Pancreas (tissue), 10 donors: Measurements from ENCODE around the gene HOXA13. TPM values are rescaled to one million over a fixed set of nuclear protein-coding genes. Genes with fewer than 3 reads are reported as not detected.
A peak's percentile ranks its signal among the peaks of the same experiment; 100 is the strongest.

ENCODE experiments used
- ATAC-seq, 4 donors: fragments of 200-7000 bp; cut with Tn5 transposase; one replicate each; pipeline versions ENCODE4 v1.8.0 to v1.9.1; 2020; ENCODE audit warnings: mild to moderate bottlenecking in 4 of 4, moderate library complexity in 4 of 4
- DNase-seq, 6 donors: peaks; one replicate each; pipeline ENCODE4 v3.0.0-alpha.2; 2020
- FAIRE-seq: peaks from 2 replicates; lab custom pipeline; 2012; peaks lifted over from hg19 to GRCh38; lab: Jason Lieb, UNC
- H3K27ac ChIP-seq, 4 donors: fragments of 200-600 bp; sonication (generic); 1 replicate in 3 of 4; 2 replicates in 1 of 4; pipeline versions ENCODE4 v1.5.0 to v1.8.0; 2020
- H3K27me3 ChIP-seq, 4 donors: fragments of 200-600 bp; one replicate each; pipeline ENCODE4 v1.8.0; 2021
- H3K36me3 ChIP-seq, 3 donors: fragments of 200-600 bp; sonication (generic) in 1 of 3; one replicate each; pipeline versions ENCODE4 v1.5.0 to v1.8.0; 2020 to 2021
- H3K4me1 ChIP-seq, 3 donors: fragments of 200-600 bp; one replicate each; pipeline ENCODE4 v1.8.0; 2021
- H3K4me3 ChIP-seq, 4 donors: fragments of 200-600 bp; sonication (generic) in 2 of 4; one replicate each; pipeline versions ENCODE4 v1.5.0 to v1.8.0; 2020 to 2021
- H3K9me3 ChIP-seq, 4 donors: fragments of 200-600 bp; one replicate each; pipeline ENCODE4 v1.8.0; 2021
- WGBS, 2 donors: extraction: QIAGEN DNeasy Blood & Tissue Kit; methylation state at CpG; one replicate each; pipeline ENCODE4 v1.1.7; 2013; 5-methylcytosine and 5-hydroxymethylcytosine counted together
- intact Hi-C, 3 donors: fragments of 100-400 bp; cut with DNase I; formaldehyde crosslinking; loops; one replicate each; pipeline versions ENCODE4 v1.11.1 to v1.14.2; 2022
- polyA plus RNA-seq, 2 donors: library from polyadenylated mRNA; stranded (reverse); fragments of 200-250 nt; gene quantifications; one replicate each; pipeline ENCODE4 v1.2.3, GENCODE V29; 2013
- total RNA-seq, 6 donors: library from RNA; stranded (reverse); fragmentation: NEBNext Ultra II Directional in 4 of 6; extraction: Animal tissue kit (Norgen Biotek cat#: 25700) in 4 of 6; gene quantifications; one replicate each; pipeline versions ENCODE4 v1.2.1 to v1.2.4, GENCODE V29; 2021 to 2023
- TF ChIP-seq, protein P1 (sequence below), 4 donors: fragments of 200-600 bp; sonication (generic) in 3 of 4; IDR thresholded peaks; one replicate each; pipeline versions ENCODE4 v1.5.0 to v1.8.0; 2021; ENCODE audit warnings: antibody characterized with exemption in 4 of 4
- donor health status: healthy with polysubstance abuse.
- donor health status: DM: no; HTN: no; CAD: no; lungs with moderate emphysema.
- donor health status: DM: no; HTN: no; CAD: no.
- donor health status: control.
- donor health status: control.
- donor health status: Bipolar disorder and iron deficiency.
- donor health status: DM: yes; HTN: yes; CAD: no.
- donor health status: DM: no; HTN: no; CAD: no.
- donor health status: DM: no; HTN: no; CAD: no.
- donor health status: DM: yes; HTN: yes; CAD: no.

Gene HOXA13
- total and polyA plus RNA-seq, 8 donors: 0.03 TPM; not detected in 7

DNA sequence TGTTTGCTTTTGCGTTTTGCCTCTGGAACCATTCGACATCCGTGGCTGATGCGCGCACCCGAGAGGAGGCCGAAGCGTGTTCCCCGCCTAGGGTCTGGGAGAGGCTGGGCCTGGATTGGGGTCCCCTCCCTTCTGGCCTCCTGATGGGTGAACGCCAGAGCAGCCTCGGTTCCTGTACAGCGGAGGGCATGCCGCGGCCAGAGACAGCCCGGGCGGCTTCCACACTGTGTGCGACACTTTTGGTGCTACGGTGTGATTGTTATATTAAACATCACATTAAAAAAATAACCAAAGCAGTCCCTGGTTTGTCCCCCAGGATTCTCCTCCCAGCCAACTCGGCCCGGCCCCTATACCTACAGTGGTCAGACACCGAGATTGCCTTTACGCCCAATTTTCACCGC is 39.7 kb downstream of the HOXA13 start:
- H3K9me3 ChIP-seq: no peaks in the 10 kb centered on the region
- peaks cover 13 to 74% (median 29%) of the 10 kb centered on the region in 4 donors for H3K27me3 ChIP-seq
- intact Hi-C loops: no loop called here
- no peak overlapping the region for H3K27ac ChIP-seq
- TF ChIP-seq, protein P1, sequence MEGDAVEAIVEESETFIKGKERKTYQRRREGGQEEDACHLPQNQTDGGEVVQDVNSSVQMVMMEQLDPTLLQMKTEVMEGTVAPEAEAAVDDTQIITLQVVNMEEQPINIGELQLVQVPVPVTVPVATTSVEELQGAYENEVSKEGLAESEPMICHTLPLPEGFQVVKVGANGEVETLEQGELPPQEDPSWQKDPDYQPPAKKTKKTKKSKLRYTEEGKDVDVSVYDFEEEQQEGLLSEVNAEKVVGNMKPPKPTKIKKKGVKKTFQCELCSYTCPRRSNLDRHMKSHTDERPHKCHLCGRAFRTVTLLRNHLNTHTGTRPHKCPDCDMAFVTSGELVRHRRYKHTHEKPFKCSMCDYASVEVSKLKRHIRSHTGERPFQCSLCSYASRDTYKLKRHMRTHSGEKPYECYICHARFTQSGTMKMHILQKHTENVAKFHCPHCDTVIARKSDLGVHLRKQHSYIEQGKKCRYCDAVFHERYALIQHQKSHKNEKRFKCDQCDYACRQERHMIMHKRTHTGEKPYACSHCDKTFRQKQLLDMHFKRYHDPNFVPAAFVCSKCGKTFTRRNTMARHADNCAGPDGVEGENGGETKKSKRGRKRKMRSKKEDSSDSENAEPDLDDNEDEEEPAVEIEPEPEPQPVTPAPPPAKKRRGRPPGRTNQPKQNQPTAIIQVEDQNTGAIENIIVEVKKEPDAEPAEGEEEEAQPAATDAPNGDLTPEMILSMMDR (IDR thresholded peaks at IDR 0.05): no peak
- 20 to 24% methylated on average over 23 of the region's 23 CpGs for WGBS, 2 donors
- no peaks in the 10 kb centered on the region for H3K36me3 ChIP-seq
- H3K4me1 ChIP-seq: peaks cover 0 to 7% (median 5%) of the 10 kb centered on the region in 3 donors
- FAIRE-seq (no peak), DNase-seq (peak in 3 of 6 donors; percentile 23 to 65 (median 57)), ATAC-seq (peak; percentile 5 to 19 (median 9))
- peak overlapping the region; percentile 29 to 82 (median 62) for H3K4me3 ChIP-seq

DNA sequence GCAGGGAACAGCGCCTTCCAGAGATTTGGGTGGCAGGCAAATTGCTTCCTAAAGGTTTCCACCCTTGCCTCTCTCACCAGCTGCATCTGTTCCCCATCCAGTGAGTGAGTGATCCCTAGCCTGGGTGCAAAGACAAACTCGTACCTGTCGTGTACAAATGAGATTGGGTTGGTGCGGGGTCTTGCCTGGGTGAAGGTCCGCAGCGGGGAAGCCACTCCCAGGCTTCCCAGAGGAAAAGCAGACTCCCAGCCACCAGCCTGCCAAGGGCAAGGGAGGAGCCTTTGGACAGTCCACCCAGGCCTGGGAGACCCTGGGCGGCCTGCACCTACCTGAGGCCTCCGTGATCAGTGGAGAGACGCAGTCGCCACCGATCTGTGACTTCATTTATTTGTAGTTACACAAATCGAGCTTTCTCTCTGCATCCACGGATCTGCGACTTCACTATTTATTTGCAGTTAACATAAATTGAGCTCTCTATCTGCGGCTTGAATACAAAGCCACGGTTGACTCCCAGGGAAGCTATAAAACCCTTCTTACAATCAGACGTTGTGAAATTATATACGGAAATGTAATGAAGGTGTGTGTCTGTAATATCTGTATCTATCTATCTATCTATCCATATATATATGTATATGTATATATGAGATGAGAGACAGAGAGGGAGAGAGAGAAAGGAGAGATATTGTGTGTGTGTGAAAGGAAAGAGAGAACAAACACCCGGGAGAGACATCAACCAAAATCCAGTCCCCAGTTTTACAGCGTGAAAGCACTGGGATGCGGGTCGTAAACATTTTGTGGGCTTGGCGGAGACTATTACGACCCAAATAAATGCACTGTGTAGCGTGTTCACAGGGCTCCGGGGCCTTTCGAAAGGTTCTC is 40.4 kb downstream of the HOXA13 start:
- H3K27me3 ChIP-seq: peaks cover 14 to 74% (median 30%) of the 10 kb centered on the region in 4 donors
- 43 to 49% methylated on average over 27 of the region's 27 CpGs for WGBS, 2 donors
- no peaks in the 10 kb centered on the region for H3K9me3 ChIP-seq
- intact Hi-C loops: loop anchor here in 1 of 3 donors (10.0 kb wide), 1 partner anchor 1305 kb away; no protein-coding TSS in a partner anchor
- DNase-seq (peak in 3 of 6 donors; percentile 5 to 52 (median 23)), ATAC-seq (no peak), FAIRE-seq (no peak)
- no peak overlapping the region for H3K4me3 ChIP-seq
- no peaks in the 10 kb centered on the region for H3K36me3 ChIP-seq
- peaks cover 0 to 5% (median 5%) of the 10 kb centered on the region in 3 donors for H3K4me1 ChIP-seq
- TF ChIP-seq, protein P1 (IDR thresholded peaks at IDR 0.05): no peak
- no peak overlapping the region for H3K27ac ChIP-seq

DNA sequence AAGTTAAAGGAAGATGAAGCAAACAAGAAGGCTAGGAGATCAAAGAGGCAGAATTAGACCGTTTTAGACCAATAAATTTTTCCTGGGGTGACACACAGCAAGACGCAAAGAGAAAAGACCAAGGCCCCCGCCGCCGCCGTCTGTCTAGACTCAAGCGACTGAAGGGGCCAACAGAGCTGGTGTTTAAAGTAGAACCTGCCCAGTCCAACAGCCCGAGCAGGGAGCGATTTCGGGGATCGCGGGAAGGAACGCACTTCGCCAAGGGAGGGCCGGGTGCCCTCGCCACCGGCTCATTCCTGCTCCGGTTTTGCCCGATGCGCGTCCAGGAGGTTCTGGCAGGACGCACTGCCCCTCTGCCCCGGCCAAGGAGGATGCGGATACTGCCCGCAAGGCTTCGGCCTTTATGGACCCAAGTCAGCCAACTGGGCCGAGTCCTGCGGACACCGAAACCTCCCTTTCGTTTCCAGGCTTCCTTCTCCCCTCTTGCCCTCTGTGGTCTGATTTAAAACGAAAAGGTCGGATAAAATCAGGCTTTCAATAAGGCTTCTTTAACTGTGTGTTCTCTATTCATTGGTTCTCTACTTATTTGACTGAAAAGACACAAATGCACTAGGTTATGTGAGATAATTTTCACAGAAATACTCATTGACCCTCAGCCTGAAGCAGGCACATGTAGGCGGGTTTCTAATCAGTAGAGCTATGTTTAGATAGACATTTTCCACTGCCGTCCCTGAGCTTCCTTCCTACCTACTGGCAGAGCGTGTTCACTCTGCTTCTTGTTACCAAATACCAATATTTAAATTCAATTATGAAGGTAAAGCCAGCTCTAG is 41.2 kb downstream of the HOXA13 start:
- Histone ChIP-seq H3K36me3 (no peaks in the 10 kb centered on the region), H3K4me1 (peaks cover 0 to 5% (median 4%) of the 10 kb centered on the region in 3 donors), H3K9me3 (no peaks in the 10 kb centered on the region), H3K27me3 (peaks cover 15 to 74% (median 35%) of the 10 kb centered on the region in 4 donors), H3K4me3 (no peak overlapping the region), H3K27ac (no peak overlapping the region)
- 18 to 19% methylated on average over 35 of the region's 35 CpGs for WGBS, 2 donors
- intact Hi-C loops: loop anchor here in 1 of 3 donors (10.0 kb wide), 1 partner anchor 1304 kb away; no protein-coding TSS in a partner anchor
- no peak for FAIRE-seq
- TF ChIP-seq, protein P1 (IDR thresholded peaks at IDR 0.05): no peak
- DNase-seq: peak in 4 of 6 donors; percentile 6 to 58 (median 28)
- ATAC-seq: no peak

DNA sequence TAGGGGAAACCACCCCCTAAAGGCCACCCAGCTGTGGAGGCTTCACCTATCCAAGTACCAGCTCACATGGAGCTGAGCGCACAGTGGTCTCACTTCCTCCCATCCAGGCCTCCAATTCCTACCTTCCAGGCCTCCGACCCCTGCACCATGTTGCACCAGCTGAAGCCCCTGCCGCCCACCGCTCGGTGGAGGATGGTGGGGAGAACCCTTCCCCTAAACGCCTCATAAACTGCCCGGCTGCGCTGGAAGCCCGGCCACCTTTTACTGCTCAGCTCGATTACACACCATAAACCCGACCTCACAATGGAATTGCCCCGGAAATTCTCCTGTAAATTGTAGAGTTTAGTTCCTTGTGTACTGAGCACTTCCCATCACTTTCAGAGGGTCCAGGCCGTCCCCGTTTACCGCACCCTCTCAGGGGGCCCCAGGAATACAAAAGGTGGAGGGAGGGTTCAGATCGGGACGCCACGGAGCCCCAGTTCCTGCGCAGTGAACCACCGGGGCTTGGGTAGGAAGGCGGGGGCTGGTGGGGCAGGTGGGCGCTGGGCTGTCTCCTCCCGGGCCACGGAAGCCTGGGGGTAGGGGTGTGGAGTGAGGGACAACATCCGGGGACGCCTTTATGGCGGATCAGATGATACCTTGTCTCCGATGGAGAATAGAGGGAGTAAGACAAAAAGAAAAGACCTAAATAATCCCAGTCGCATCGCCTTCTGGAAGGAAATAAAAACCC is 42.0 kb downstream of the HOXA13 start:
- FAIRE-seq (no peak), DNase-seq (peak in 3 of 6 donors; percentile 3 to 61 (median 6)), ATAC-seq (no peak)
- no peak overlapping the region for H3K27ac ChIP-seq
- 11 to 12% methylated on average over 30 of the region's 30 CpGs for WGBS, 2 donors
- H3K36me3 ChIP-seq: no peaks in the 10 kb centered on the region
- TF ChIP-seq, protein P1 (IDR thresholded peaks at IDR 0.05): no peak
- no peaks in the 10 kb centered on the region for H3K9me3 ChIP-seq
- peaks cover 15 to 80% (median 36%) of the 10 kb centered on the region in 4 donors for H3K27me3 ChIP-seq
- intact Hi-C loops: loop anchor here in 1 of 3 donors (10.0 kb wide), 1 partner anchor 1303 kb away; no protein-coding TSS in a partner anchor
- no peak overlapping the region for H3K4me3 ChIP-seq
- H3K4me1 ChIP-seq: peaks cover 0 to 5% (median 4%) of the 10 kb centered on the region in 3 donors
